Measurements from ENCODE around the gene TRIM54. TPM values are rescaled to one million over a fixed set of nuclear protein-coding genes. Genes with fewer than 3 reads are reported as not detected.

TRIM54 gene
- total RNA-seq, 4 donors from 2014 or later = not detected

DNA sequence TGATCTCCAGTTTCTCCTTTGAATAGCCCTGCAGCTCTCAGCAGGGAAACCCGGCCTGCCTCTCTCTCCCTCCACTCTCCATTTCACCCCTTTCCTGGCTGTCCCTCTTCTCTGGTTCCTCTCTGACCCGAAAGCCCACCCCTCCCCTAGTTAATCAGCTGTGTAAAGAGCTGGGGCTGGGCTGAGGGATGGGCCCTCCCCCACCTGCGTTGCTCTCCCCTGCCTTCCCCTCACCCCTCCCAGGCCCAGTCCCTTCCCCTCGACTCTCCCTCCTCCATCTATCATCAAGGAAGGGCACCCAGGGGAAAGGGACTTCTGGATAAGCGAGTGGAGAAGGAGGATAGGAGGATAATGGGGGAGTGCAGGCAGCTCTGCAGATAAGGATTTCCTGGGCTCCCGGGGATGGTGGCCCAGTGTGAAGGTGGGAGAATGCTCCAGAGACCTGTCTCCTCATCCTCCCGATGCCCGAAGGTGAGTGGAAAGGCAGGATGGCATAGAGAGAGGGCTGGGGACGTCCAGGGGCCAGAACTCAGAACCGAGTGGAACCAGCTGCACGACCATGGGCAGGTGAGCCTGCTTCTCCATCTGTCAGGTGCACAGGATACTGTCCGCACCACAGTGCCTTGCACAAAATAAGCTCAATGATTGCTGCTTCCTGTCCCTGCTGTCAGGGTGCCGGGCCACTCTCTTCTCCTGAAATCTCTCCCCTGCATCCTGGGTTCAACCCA, 31.4 kb upstream of the TRIM54 start:
- H3K4me3 ChIP-seq (ENCODE audit: low read depth, poor library complexity, severe bottlenecking) = no peak overlapping the region
- WGBS, 2 donors = 60% methylated on average over 13 of the region's 13 CpGs
- no peak for TF ChIP-seq POLR2A (IDR thresholded peaks at IDR 0.05)
- TF ChIP-seq, protein P1, sequence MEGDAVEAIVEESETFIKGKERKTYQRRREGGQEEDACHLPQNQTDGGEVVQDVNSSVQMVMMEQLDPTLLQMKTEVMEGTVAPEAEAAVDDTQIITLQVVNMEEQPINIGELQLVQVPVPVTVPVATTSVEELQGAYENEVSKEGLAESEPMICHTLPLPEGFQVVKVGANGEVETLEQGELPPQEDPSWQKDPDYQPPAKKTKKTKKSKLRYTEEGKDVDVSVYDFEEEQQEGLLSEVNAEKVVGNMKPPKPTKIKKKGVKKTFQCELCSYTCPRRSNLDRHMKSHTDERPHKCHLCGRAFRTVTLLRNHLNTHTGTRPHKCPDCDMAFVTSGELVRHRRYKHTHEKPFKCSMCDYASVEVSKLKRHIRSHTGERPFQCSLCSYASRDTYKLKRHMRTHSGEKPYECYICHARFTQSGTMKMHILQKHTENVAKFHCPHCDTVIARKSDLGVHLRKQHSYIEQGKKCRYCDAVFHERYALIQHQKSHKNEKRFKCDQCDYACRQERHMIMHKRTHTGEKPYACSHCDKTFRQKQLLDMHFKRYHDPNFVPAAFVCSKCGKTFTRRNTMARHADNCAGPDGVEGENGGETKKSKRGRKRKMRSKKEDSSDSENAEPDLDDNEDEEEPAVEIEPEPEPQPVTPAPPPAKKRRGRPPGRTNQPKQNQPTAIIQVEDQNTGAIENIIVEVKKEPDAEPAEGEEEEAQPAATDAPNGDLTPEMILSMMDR (IDR thresholded peaks at IDR 0.05) = no peak
- DNase-seq (ENCODE audit: low spot score in 2 of 2) = no peak
- intact Hi-C loops (cut with DNase I; ENCODE audit: low total_unique reads) = no loop called here

DNA sequence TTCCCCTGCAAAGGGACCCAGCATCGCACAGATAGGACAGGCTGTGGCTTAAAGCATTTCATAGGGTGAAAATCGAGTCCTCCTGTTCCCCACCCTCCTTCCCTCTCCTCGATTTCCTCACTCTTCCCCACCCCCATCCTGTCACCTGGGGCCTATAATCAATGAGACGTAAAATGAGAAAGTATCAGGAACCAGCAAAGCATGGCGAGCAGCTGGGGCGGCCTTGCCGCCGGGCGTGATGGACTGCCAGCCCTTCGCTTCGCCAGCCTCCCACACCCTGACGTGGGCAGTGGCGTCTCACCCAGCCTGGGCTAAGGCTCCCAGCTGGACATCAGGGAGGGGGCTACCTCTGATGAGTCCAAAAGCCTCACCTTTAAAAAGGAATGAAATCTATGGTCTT, 30.5 kb upstream of the TRIM54 start:
- H3K4me3 ChIP-seq (ENCODE audit: low read depth, poor library complexity, severe bottlenecking) = no peak overlapping the region
- no peak for DNase-seq (ENCODE audit: low spot score in 2 of 2)
- intact Hi-C loops (cut with DNase I; ENCODE audit: low total_unique reads) = no loop called here
- 74 to 77% methylated on average over 13 of the region's 13 CpGs for WGBS, 2 donors
- TF ChIP-seq, protein P1 (IDR thresholded peaks at IDR 0.05) = no peak
- TF ChIP-seq POLR2A (IDR thresholded peaks at IDR 0.05) = no peak

DNA sequence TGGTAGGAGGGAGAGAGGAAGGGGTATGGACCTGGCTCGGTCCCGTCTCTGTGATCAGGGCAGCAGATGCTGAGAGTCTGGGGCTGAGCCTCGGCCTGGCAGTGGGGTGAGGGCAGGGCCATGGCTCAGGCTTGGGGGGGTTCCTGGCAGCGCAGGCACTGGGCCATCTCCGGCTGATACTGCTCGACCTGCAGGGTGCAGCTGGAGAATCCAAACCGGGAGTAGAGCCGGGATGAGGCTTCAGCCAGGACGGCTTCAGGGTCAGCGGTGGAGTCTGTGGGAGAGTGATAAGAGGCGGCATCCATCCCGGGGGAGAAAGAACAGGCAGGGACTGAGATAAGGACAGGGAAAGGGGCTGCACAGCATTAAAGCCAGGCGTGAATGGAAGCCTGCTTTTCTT, 27.0 kb upstream of the TRIM54 start:
- WGBS, 2 donors = 55 to 60% methylated on average over 13 of the region's 13 CpGs
- intact Hi-C loops (cut with DNase I; ENCODE audit: low total_unique reads) = no loop called here
- no peak for DNase-seq (ENCODE audit: low spot score in 2 of 2)
- H3K4me3 ChIP-seq (ENCODE audit: low read depth, poor library complexity, severe bottlenecking) = no peak overlapping the region
- TF ChIP-seq, protein P1 (IDR thresholded peaks at IDR 0.05) = no peak
- TF ChIP-seq POLR2A (IDR thresholded peaks at IDR 0.05) = no peak

DNA sequence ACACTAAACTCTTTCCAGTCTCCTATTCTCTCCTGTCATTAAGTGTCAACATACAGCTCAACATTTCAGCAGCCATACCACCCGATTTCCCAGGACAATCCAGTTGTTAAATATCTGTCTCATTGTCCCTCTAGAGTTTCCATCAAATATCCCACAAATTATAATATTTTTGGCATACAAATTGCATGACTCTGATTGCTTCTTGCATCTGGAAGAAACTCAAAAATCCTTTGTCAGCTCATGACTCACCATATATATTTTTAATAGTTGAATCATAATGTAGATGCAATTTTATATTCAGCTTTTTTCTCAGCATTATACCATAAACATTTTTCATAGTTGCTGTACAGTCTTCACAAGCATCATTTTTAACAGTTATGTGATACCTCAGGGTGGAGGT, 26.6 kb upstream of the TRIM54 start:
- no peak for DNase-seq (ENCODE audit: low spot score in 2 of 2)
- 25 to 28% methylated on average over 1 of the region's 1 CpG for WGBS, 2 donors
- TF ChIP-seq, protein P1 (IDR thresholded peaks at IDR 0.05) = no peak
- TF ChIP-seq POLR2A (IDR thresholded peaks at IDR 0.05) = no peak
- intact Hi-C loops (cut with DNase I; ENCODE audit: low total_unique reads) = no loop called here
- no peak overlapping the region for H3K4me3 ChIP-seq (ENCODE audit: low read depth, poor library complexity, severe bottlenecking)

DNA sequence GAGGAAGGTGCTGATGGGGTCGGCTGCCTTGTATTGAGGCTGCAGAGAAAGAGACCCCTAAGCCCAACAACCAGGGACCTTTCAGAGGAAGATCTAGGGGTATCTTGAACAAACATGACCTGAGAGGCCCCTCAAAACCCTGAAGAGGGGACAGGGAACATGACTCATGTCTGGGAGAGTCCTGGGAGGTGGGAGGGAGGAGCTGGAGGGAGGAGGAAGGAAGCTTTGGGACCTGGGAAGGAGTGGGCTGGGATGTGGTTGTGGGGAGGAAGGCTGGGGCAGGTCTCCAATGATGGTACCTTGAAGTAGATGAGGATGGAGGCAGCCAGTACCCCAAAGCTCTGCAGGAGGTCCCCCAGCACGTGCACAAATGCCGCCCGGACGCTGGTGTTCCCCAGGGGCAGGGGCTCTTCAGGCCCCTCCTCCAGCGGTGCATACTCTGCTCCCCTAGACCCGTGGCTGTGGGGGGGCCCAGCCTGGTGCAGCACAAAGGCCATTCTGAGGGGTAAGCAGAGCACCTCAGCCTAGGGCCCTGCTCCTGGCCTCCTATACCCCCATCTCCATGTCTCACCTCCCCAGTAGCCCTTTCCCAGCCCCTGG, 25.3 kb upstream of the TRIM54 start:
- WGBS, 2 donors = 77 to 79% methylated on average over 7 of the region's 7 CpGs
- no peak for TF ChIP-seq POLR2A (IDR thresholded peaks at IDR 0.05)
- TF ChIP-seq, protein P1 (IDR thresholded peaks at IDR 0.05) = no peak
- no peak for DNase-seq (ENCODE audit: low spot score in 2 of 2)
- no peak overlapping the region for H3K4me3 ChIP-seq (ENCODE audit: low read depth, poor library complexity, severe bottlenecking)
- intact Hi-C loops (cut with DNase I; ENCODE audit: low total_unique reads) = no loop called here

Measured in lower leg skin (tissue), 4 donors.